H9 (cell line): ENCODE measurements around the gene PITRM1. TPM values are rescaled to one million over a fixed set of nuclear protein-coding genes. Genes with fewer than 3 reads are reported as not detected.

Experiments
- DNase-seq: peaks from one replicate; pipeline ENCODE4 v3.0.0-alpha.2; 2017
- H2AFZ ChIP-seq: one replicate; pipeline ENCODE4 v1.6.1; 2013; ENCODE audit warnings: mild to moderate bottlenecking, low read length, control low read depth, moderate library complexity
- H2AK5ac ChIP-seq: 2 replicates; pipeline ENCODE4 v1.6.1; 2013; ENCODE audit warnings: low read length, control low read depth, mixed read lengths; ENCODE audit not compliant: insufficient read length
- H2BK120ac ChIP-seq: one replicate; pipeline ENCODE4 v1.6.1; 2013; ENCODE audit warnings: low read depth, mild to moderate bottlenecking, low read length, control low read depth, inconsistent platforms; ENCODE audit not compliant: poor library complexity, severe bottlenecking
- H2BK12ac ChIP-seq: 2 replicates; pipeline ENCODE4 v1.6.1; 2013; ENCODE audit warnings: low read length, control low read depth, mixed read lengths, low read depth; ENCODE audit not compliant: insufficient read length
- H2BK15ac ChIP-seq: 2 replicates; pipeline ENCODE4 v1.6.1; 2013; ENCODE audit warnings: low read depth, low read length, control low read depth
- H2BK20ac ChIP-seq: one replicate; pipeline ENCODE4 v1.6.1; 2013; ENCODE audit warnings: low read depth, mild to moderate bottlenecking, low read length, control low read depth, inconsistent platforms; ENCODE audit not compliant: poor library complexity, severe bottlenecking
- H2BK5ac ChIP-seq: 2 replicates; pipeline ENCODE4 v1.6.1; 2013; ENCODE audit warnings: low read length, control low read depth, mixed read lengths; ENCODE audit not compliant: insufficient read length
- H3K14ac ChIP-seq: 2 replicates; pipeline ENCODE4 v1.6.1; 2013; ENCODE audit warnings: low read length, control low read depth; ENCODE audit not compliant: insufficient read depth
- H3K18ac ChIP-seq: 2 replicates; pipeline ENCODE4 v1.6.1; 2013; ENCODE audit warnings: low read depth, mild to moderate bottlenecking, mixed read lengths, low read length, control low read depth; ENCODE audit not compliant: insufficient read length
- H3K23ac ChIP-seq: 2 replicates; pipeline ENCODE4 v1.6.1; 2013; ENCODE audit warnings: low read length, control low read depth, mixed read lengths, low read depth; ENCODE audit not compliant: insufficient read length
- H3K23me2 ChIP-seq: 2 replicates; pipeline ENCODE4 v1.6.1; 2013; ENCODE audit warnings: low read depth, mild to moderate bottlenecking, mixed read lengths, low read length, control low read depth; ENCODE audit not compliant: insufficient read length, poor library complexity, severe bottlenecking
- H3K27ac ChIP-seq: 2 replicates; pipeline ENCODE4 v1.5.1; 2013; ENCODE audit warnings: low read length, control low read depth, mixed read lengths, low read depth; ENCODE audit not compliant: insufficient read length
- H3K27me3 ChIP-seq: 2 replicates; pipeline ENCODE4 v1.6.1; 2013; ENCODE audit warnings: low read length, control low read depth, inconsistent platforms; ENCODE audit not compliant: insufficient read depth
- H3K4ac ChIP-seq: 2 replicates; pipeline ENCODE4 v1.6.1; 2013; ENCODE audit warnings: low read depth, mild to moderate bottlenecking, control low read depth, inconsistent platforms, low read length, moderate library complexity
- H3K4me1 ChIP-seq: 2 replicates; pipeline ENCODE4 v1.6.1; 2013; ENCODE audit warnings: low read length, control low read depth, inconsistent platforms; ENCODE audit not compliant: insufficient read depth
- H3K4me2 ChIP-seq: 2 replicates; pipeline ENCODE4 v1.6.1; 2013; ENCODE audit warnings: low read length, control low read depth, mixed read lengths; ENCODE audit not compliant: insufficient read length, insufficient read depth
- H3K56ac ChIP-seq: 2 replicates; pipeline ENCODE4 v1.6.1; 2013; ENCODE audit warnings: low read depth, mild to moderate bottlenecking, mixed read lengths, low read length, control low read depth; ENCODE audit not compliant: insufficient read length
- H3K79me1 ChIP-seq: 2 replicates; pipeline ENCODE4 v1.6.1; 2013; ENCODE audit warnings: low read depth, mild to moderate bottlenecking, moderate library complexity, low read length, control low read depth, inconsistent platforms; ENCODE audit not compliant: insufficient read depth, poor library complexity, severe bottlenecking
- H3K79me2 ChIP-seq: 2 replicates; pipeline ENCODE4 v1.6.1; 2013; ENCODE audit warnings: low read length, control low read depth, inconsistent platforms; ENCODE audit not compliant: insufficient read depth
- H3K9ac ChIP-seq: 2 replicates; pipeline ENCODE4 v1.6.1; 2013; ENCODE audit warnings: low read length, control low read depth, mixed read lengths; ENCODE audit not compliant: insufficient read length; ENCODE audit errors: extremely low read depth
- H3K9me3 ChIP-seq: one replicate; pipeline ENCODE4 v1.6.1; 2013; ENCODE audit warnings: low read depth, low read length, inconsistent platforms; ENCODE audit not compliant: control insufficient read depth
- H3T11ph ChIP-seq: one replicate; pipeline ENCODE4 v1.6.1; 2013; ENCODE audit warnings: mild to moderate bottlenecking, low read length, control low read depth, inconsistent platforms
- H4K20me1 ChIP-seq: one replicate; pipeline ENCODE4 v1.6.1; 2013; ENCODE audit not compliant: control insufficient read depth, insufficient read length, insufficient read depth
- H4K5ac ChIP-seq: 2 replicates; pipeline ENCODE4 v1.6.1; 2013; ENCODE audit warnings: low read depth, mild to moderate bottlenecking, mixed read lengths, low read length, control low read depth; ENCODE audit not compliant: insufficient read length
- H4K8ac ChIP-seq: replicated peaks from 2 replicates; pipeline ENCODE4 v1.6.1; 2013; ENCODE audit warnings: low read length, control low read depth, mixed read lengths, low read depth; ENCODE audit not compliant: insufficient read length
- H4K91ac ChIP-seq: 2 replicates; pipeline ENCODE4 v1.6.1; 2013; ENCODE audit warnings: low read depth, mild to moderate bottlenecking, moderate library complexity, mixed read lengths, low read length, control low read depth; ENCODE audit not compliant: insufficient read length
- H3K27ac Mint-ChIP-seq, 3 experiments: 2 replicates in 2 of 3; 3 replicates in 1 of 3; pipeline ENCODE4 v1.8.0; 2020 to 2021; ENCODE audit warnings: mixed read lengths in 3 of 3, mild to moderate bottlenecking in 1 of 3, moderate library complexity in 1 of 3
- H3K27me3 Mint-ChIP-seq: 2 replicates; pipeline ENCODE4 v1.8.0; 2021; ENCODE audit warnings: low read depth, mild to moderate bottlenecking, moderate library complexity, mixed read lengths
- H3K36me3 Mint-ChIP-seq, 3 experiments: 2 replicates in 2 of 3; 3 replicates in 1 of 3; pipeline ENCODE4 v1.8.0; 2020 to 2021; ENCODE audit warnings: low read depth in 3 of 3, mixed read lengths in 3 of 3; ENCODE audit not compliant: insufficient read depth in 1 of 3
- H3K4me1 Mint-ChIP-seq, 2 experiments: 2 replicates each; pipeline ENCODE4 v1.8.0; 2020; ENCODE audit warnings: mixed read lengths in 2 of 2
- H3K4me3 Mint-ChIP-seq, 2 experiments: 2 replicates in 1 of 2; 3 replicates in 1 of 2; pipeline ENCODE4 v1.8.0; 2020 to 2021; ENCODE audit warnings: mild to moderate bottlenecking in 2 of 2, mixed read lengths in 2 of 2, moderate library complexity in 1 of 2
- H3K9me3 Mint-ChIP-seq, 2 experiments: 2 replicates in 1 of 2; 3 replicates in 1 of 2; pipeline ENCODE4 v1.8.0; 2020; ENCODE audit warnings: mild to moderate bottlenecking in 2 of 2, mixed read lengths in 2 of 2, moderate library complexity in 1 of 2
- WGBS: extraction: QIAGEN DNeasy Blood & Tissue Kit; methylation state at CpG from one replicate; pipeline ENCODE4 v1.1.7; 2013; ENCODE audit warnings: missing lambda C conversion rate, low lambda C conversion rate, mixed read lengths; ENCODE audit not compliant: insufficient read length; ENCODE audit errors: extremely low coverage; 5-methylcytosine and 5-hydroxymethylcytosine counted together
- total RNA-seq: library from RNA; stranded (reverse); gene quantifications from 2 replicates; pipeline ENCODE4 v1.2.1, GENCODE V29; 2021
- TF ChIP-seq, protein P1 (sequence below): fragments of 200-600 bp; sonication (generic); conservative IDR thresholded peaks from 3 replicates; pipeline ENCODE4 v1.8.0; 2021; ENCODE audit warnings: antibody characterized with exemption, mild to moderate bottlenecking

PITRM1 gene
- total RNA-seq, 1 experiment from 2014 or later: 27.8 TPM

GRCh38 chr10:3192856-3193635 lies 20.5 kb upstream of the PITRM1 start:
- no peaks in the 10 kb centered on the region for H3K9me3 ChIP-seq
- H3K79me2 ChIP-seq: no peaks in the 10 kb centered on the region
- no peaks in the 10 kb centered on the region for H3K23me2 ChIP-seq
- H3K23ac ChIP-seq: no peak overlapping the region
- H2BK12ac ChIP-seq: no peak overlapping the region
- H2BK120ac ChIP-seq: no peak overlapping the region
- no peak overlapping the region for H2AK5ac ChIP-seq
- H2BK20ac ChIP-seq: no peak overlapping the region
- no peak for DNase-seq
- H3K9ac ChIP-seq: no peak overlapping the region
- H3T11ph ChIP-seq: no peak overlapping the region
- Mint-ChIP-seq H3K4me3 (no peak overlapping the region), H3K4me1 (peaks cover 10 to 20% of the 10 kb centered on the region in 2 experiments), H3K27ac (no peak overlapping the region), H3K27me3 (peaks cover 6% of the 10 kb centered on the region), H3K9me3 (no peaks in the 10 kb centered on the region), H3K36me3 (no peaks in the 10 kb centered on the region)
- H2BK5ac ChIP-seq: no peak overlapping the region
- no peak overlapping the region for H4K5ac ChIP-seq
- no peak overlapping the region for H2AFZ ChIP-seq
- no peak overlapping the region for H3K56ac ChIP-seq
- no peak overlapping the region for H3K18ac ChIP-seq
- WGBS: no CpG with 5 or more reads among the region's 19 CpGs
- H4K91ac ChIP-seq: no peak overlapping the region
- H3K4me2 ChIP-seq: no peak overlapping the region
- no peak overlapping the region for H3K27ac ChIP-seq
- H4K8ac ChIP-seq: no peak overlapping the region
- H3K14ac ChIP-seq: no peak overlapping the region
- TF ChIP-seq, protein P1, sequence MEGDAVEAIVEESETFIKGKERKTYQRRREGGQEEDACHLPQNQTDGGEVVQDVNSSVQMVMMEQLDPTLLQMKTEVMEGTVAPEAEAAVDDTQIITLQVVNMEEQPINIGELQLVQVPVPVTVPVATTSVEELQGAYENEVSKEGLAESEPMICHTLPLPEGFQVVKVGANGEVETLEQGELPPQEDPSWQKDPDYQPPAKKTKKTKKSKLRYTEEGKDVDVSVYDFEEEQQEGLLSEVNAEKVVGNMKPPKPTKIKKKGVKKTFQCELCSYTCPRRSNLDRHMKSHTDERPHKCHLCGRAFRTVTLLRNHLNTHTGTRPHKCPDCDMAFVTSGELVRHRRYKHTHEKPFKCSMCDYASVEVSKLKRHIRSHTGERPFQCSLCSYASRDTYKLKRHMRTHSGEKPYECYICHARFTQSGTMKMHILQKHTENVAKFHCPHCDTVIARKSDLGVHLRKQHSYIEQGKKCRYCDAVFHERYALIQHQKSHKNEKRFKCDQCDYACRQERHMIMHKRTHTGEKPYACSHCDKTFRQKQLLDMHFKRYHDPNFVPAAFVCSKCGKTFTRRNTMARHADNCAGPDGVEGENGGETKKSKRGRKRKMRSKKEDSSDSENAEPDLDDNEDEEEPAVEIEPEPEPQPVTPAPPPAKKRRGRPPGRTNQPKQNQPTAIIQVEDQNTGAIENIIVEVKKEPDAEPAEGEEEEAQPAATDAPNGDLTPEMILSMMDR: peak; percentile 86
- no peak overlapping the region for H3K4ac ChIP-seq
- no peak overlapping the region for H2BK15ac ChIP-seq
- no peaks in the 10 kb centered on the region for H3K4me1 ChIP-seq
- no peaks in the 10 kb centered on the region for H3K79me1 ChIP-seq
- no peaks in the 10 kb centered on the region for H3K27me3 ChIP-seq
- no peaks in the 10 kb centered on the region for H4K20me1 ChIP-seq
